GDM1 (cell line): ENCODE measurements around the gene ME2.
"Not testable (repeated sequence)": the region's sequence is repeated elsewhere in the genome, so short reads cannot be mapped to it uniquely, and the experiment has no call there.

Experiments used
- DNase-seq: peaks from one replicate; lab custom pipeline; 2025; lab: John Stamatoyannopoulos, UW

Gene ME2

DNA sequence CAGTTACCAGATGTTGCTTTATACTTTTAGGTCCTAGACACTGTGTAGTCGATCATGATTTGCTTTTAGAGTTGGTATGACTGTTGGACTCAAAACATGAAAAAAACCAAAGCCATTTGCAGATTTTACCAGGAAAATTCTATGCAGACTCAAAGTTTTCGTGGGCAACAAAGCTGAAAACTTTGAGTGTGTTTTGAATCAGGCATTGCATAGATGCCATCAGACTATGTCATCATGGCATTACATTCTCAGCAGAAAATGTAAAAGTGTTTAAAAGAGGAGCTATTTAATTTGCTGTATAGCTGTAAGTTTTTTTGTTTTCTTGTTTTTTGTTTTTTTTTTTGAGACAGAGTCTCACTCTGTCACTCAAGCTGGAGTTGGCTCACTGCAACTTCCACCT lies 45.5 kb downstream of the ME2 start:
- DNase-seq, result no peak

DNA sequence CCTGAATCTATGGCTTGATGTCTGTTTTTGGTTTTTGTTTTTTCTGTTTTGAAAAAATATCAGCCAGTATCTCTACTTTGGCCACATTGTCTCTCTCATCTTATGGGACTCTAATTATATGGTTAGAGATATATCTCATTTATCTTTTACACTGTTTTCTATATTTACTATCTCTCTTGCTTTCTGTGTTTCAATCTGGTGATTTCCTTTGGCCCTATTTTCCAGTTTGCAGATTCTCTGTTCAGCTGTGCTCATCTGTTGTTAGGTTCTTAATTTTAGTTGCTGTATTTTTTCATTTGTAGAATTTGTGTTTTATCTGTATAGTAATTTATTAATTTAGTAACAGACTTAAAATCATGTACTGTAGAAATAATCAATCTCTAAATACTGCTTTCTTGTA lies 47.6 kb downstream of the ME2 start:
- DNase-seq, result no peak

DNA sequence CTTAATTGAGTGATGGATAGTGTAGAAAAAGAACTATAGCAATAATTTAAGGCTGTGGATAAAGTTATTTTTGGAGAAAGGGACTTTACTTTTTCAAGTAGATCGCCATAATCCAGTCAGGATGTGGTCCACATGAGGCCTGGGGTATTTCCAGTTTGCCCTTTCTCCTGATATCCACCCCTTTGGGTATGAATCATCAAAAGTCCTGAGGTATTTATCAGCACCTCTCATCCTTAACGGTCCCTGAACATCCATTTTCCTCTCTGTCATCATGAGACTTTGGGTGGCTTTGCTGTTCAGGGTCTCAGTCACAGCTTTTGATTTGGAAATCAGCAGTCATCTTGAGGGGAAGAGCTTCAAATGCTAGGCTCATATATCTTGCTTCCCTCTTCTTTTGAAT lies 49.6 kb downstream of the ME2 start:
- DNase-seq, result no peak

DNA sequence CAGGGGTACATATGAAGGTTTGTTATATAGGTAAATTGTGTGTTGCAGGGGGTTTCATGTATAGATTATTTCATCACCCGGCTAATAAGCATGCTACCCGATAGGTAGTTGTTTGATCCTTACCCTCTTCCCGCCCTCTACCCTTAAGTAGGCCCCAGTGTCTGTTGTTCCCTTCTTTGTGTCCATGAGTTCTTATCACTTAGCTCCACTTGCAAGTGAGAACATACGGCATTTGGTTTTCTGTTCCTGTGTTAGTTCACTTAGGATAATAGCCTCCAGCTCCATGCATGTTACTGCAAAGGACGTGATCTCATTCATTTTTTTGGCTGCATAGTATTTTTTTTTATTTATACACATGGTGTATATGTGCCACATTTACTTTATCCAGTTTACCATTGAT lies 54.8 kb downstream of the ME2 start:
- no peak for DNase-seq

DNA sequence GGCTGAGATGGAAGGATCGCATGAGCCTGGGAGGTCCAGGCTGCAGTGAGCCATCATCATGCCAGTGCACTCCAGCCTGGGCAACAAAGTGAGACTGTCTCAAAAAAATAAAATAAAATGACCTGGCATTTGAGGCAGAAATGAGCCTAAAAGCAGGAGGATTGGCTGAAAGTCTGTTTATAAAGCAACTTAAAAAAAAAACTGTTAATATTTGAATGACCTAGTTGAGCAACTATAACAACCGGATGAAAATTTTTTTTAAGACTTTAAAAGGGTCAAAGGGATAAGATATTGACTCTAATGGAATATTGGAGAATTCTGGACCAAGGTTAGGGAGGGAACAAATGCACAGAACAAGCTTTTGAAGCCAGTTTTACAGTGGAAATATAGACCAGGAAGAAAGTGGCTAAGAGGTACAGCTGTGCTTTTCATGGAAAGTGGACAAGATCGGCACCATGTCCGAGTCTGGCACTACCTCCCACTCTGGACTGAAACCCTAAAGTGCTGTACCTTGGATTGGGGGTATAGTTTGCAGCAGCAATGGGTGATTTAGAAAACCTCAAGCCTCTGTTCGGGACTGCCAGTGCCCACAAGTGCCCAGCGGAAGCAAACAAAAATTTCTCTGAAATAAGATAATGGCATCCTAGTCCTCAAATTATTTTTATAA lies 55.8 kb downstream of the ME2 start:
- no peak for DNase-seq

DNA sequence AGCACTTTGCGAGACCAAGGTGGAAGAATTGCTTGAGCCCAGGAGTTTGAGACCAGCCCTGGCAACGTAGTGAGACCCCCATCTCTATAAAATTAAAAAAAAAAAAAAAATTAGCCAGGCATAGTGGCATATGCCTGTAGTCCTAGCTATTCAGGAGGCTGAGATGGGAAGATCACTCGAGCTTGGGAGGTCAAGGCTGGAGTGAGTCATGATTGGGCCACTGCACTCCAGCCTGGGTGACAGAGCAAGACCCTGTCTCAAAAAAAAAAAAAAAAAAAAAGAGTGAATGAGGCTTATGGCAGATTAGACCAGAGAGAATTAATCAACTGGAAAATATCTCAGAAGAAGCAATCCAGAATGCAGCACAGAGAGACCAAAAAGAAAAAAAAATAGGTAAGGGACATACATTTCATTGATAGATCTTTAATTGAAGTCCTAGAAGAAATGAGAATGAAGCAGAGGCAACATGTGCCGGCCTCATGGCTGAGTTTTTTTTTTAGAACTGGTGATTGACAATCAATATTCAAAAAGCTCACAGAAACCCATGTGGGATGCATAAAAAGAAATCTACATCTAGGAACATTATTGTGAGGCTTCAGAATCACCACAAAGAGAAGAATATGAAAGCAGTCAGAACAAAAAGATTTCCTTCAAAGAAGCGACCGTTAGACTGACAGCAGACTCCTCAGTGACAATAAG lies 56.7 kb downstream of the ME2 start:
- no peak for DNase-seq

DNA sequence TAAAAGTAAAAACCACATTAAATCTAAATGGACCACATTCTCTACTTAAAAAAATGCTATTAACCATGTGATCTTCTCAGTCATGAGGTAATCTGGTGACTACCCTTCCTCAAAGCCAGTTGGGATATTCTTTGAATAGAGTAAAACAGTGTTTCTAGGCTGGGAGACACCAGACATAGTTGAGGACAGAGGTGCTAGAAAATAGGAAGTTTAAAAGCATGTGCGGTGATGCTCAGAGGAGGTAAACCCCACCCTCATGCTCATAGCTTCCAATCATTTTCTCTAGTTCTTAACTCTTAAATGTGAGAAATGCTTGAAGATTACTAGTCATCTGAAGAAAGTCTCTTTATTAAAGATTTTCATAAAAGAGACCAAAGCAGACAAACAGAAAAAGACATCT lies 58.3 kb downstream of the ME2 start:
- DNase-seq, result no peak

DNA sequence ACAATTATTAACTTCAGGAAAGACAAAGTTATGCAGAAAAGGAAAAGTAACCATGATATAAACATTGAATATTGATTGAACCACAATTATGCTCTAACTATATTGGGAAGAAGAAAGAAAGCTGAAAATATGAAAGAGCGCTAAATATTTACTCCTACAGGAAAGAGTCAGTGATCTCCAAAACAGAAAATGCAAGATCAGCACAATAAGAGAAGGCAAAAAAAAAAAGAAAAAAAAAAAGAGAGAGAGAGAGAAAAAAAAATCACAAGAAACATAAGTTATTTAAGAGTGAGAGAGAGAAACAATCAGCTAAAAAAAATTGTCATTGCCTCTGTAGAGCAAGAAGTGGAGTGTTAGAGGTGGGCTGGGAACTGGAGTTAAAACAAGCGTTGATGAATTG lies 60.0 kb downstream of the ME2 start:
- DNase-seq, result no peak

DNA sequence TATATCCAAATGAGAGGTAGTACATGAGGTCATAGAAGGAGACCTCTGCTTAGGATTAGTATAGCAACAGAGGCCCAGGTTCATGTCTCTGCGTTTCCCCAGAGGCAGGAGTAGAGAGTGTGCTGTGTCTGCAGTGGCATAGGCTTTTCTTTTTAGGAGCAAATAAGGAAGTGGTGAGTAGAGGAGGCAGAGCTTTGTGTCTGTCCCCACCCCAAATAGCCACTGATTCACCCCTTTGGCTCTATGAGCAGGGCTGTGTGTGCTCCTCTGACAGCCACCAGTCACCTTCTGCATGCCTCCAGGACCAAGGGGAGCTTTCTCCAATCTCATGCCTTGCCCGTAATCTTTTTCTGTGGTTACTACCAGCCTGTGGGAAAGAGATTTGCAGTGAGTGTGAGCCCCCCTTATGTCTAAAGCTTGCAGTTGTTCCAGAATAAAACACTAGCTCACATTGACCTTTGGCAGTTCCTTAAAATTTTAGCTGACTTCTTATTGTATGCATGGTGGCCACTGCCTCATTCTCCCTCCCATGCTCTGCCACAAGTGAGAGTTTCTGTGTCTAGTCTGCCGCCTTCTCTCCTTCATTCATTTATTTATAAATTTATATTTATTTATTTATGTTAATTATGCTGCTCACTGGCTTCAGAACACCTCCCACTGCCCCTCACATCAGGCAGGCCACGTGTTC lies 65.5 kb downstream of the ME2 start:
- peak; percentile 1 for DNase-seq

DNA sequence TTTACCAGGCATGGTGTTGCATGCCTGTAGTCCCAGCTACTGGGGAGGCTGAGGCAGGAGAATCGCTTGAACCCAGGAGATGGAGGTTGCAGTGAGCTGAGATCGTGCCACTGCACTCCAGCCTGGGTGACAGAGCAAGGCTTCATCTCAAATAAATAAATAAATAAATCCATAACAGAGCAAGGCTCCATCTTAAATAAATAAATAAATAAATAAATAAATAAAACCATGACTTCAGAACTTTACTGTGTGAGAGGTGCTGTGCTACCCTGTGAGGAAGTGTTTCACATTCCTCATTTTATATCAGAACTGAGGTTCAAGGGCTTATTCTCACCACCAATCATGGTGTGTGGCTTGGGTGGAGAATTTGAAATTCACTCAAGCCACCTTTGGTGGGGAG lies 67.0 kb downstream of the ME2 start:
- not testable (repeated sequence) for DNase-seq

DNA sequence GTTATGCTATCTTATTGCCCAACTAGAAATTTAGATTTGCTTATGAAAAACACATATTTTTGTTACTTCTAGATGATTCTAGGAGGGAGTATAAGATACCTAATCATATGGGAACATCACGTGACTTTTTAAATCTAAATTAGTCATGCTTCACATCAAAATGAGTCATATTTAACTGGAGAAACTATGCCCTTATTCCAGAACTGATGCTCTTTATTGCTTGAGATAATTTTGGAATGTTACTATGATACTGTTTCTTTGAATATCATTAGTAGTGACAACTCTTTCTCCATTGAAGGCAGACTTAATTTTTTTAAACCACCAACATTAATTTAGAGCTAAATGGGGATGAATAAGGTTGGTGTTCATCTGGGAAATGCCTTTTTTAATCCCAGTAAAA lies 69.0 kb downstream of the ME2 start:
- no peak for DNase-seq

DNA sequence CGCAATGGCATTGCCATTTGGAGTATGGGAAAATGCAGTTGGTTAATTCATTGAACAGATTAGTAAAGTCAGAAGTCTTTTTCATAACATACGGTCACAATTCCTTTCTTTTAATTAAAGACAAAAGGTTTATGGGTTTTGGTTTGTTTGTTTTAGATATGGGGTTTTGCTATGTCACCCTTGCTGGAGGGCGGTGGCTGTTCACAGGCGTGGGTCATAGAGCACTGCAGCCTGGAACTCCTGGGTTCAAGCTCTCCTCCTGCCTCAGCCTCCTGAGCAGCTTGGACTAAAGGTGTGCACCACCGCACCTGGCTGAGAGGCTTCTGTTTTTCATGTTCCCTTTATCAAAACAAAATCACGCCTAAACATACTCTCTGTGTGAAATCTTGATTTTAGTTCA lies 70.3 kb downstream of the ME2 start:
- no peak for DNase-seq

DNA sequence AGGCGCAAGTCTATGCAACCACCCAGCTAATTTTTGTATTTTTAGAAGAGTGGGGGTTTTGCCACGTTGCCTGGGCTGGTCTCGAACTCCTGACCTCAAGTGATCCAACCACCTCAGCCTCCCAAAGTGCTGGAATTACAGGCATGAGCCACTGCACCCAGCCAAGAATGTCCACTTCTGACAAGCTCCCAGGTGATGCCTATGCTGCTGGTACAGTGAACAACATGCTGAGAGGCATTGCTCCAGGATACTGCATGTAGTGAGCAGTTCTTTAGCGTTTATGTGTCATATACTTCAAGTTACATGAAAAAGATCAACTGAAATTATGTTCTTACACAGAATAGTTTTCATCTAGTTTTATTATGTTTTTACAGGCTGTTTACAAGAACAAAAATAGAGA lies 71.7 kb downstream of the ME2 start:
- no peak for DNase-seq

DNA sequence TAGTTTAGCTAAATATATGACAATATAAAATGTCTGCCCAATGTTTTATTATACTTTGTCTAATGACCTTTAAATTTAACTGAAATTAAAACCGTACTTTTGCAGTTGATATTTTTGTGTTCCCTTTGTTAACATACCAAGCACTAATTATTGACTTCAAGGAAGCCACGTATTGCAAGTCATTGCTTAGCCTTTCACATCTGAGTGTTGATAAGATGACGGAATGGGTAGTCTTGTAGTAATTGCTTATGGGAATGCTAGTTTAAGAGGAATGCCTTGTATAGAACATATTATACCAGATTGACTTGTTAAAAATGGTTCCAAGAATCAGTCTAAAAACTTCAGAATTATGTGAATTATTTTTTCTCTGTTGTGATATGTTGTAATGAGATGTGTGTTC lies 74.9 kb downstream of the ME2 start:
- DNase-seq, result no peak

DNA sequence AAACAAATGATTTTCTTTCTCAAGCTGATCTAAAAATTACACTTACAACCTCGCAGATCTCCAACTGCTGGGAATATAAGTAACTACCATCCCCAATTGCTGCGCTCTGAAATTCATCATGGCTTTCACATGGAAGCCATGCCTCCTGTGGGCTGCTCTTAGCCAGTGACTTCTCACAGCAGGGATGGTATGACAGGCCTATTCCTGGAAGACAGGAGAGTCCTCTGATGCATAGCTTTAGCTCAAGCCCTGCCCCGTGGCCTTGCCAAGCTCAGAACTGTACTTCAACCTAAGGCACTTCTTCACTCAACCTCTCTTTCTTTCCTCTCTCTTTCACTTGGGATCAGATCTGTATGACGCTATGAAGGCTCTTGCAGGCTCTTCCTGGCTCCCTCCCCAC lies 76.3 kb downstream of the ME2 start:
- no peak for DNase-seq

DNA sequence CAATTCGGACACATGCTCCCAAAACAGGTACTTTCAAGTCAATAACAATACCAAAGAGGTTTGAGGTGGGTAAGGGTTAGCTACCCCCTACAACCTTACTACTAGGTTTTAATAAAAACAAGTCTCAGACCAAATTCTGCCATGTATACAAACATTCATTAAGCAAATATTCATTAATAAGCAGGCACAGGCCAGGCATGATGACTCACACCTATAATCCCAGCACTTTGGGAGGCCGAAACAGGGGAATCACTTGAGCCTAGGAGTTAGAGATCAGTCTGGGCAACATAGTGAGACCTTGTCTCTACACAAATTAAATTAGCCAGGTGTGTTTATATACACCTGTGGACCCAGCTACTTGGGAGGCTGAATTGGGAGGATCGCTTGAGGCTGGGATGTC lies 77.2 kb downstream of the ME2 start:
- no peak for DNase-seq

DNA sequence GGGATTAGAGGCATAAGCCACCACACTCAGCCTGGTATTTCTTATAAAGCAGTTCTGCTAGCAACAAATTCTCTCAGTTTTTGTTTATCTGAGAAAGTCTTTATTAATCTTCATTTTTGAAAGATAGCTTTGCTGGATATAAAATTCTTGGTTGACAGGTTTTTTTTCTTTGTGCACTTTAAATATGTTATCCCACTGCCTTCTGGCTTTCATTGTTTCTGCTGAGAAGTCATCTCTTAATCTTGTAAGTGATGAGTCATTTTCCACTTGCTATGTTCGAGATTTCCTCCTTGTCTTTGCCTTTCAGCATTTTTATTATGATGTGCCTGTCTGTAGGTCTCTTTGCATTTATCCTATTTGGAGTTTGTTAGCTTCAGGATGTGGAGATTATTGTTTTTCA lies 83.1 kb downstream of the ME2 start:
- DNase-seq, result no peak

DNA sequence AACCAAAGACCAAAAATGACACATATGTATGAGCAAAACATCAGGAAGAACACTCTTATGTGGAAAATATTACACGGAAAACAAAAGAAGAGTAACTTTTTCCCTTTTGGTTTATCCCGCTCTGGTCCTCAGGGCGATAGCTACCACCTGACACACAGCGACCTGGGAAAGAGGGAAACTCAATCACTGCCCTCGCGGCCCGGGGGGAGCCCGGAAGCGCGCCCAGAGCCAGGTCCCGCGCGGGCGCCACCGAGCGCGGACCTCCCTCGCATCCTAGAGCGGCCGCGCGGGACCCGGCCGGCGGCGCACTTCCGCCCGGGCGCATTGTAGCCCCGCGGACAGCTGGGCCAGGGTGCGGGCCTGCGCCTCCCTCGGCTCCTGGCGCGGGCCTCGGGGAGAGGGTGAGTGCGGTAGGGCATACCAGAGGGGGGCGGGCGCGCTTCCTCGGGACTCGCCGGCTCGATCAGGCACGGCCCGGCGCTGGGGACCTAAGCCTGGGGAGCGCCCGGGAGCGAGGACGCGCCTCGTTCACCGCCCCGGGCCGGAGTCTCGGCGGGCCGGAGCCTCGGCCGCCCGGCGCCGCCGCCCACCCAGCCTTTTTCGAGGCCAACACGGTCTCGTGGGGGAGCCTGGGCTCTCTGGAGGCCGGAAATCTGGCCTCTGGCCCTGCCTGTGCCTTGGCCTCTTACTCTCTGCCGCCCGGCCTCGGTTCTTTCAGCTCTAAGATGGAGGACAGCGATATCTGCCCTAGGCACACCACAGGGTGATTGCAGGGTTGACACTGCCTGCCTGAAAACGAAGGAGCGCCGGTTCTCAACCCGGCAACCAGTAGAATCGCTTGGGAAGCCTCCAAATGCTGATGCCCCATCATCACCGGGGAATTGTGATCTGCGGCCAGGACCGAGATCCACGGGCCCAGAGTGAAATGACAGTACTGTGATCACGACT lies 89.1 kb downstream of the ME2 start, which contains the start of gene ELAC1:
Gene ELAC1 (plus strand): TSS at position 327 of the 948 bp plus-strand sequence. CDS start 6,365 bp downstream, outside the sequence.
- peak; percentile 62 for DNase-seq

DNA sequence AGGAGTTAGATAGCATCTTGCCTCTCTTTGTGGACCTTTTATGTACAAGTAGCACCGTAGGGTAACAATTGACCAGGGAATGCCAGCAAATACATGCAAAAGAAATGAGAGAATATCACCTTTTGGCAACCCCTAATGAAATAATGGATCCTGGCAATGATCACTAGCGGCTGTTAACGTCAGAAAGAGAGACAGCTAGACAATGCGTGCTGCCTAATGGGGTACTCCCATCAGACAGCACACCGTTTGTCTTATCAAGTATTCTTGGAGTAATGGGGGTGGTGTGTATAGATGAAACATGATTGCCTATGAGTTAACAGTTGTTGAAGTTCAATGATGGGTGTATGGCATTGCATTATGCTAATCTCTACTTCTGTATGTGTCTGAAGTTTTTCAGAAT lies 90.5 kb downstream of the ME2 start:
- no peak for DNase-seq

DNA sequence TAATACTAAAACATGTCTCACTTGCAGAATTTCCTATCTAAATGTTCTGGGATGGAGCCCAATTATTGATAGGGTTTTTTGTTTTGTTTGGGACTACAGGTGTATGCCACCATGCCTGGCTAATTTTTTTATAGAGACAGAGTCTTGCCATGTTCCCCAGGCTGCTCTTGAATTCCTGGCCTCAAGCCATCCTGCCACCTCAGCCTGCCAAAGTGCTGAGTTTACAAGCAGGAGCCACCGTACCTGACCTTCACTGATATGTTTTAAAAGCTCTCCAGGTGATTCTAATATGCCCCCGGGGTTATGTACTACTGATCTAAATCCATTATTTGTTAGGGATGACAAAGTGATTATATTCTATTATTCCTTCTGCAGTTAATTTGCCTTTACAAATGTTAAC lies 91.1 kb downstream of the ME2 start:
- no peak for DNase-seq

DNA sequence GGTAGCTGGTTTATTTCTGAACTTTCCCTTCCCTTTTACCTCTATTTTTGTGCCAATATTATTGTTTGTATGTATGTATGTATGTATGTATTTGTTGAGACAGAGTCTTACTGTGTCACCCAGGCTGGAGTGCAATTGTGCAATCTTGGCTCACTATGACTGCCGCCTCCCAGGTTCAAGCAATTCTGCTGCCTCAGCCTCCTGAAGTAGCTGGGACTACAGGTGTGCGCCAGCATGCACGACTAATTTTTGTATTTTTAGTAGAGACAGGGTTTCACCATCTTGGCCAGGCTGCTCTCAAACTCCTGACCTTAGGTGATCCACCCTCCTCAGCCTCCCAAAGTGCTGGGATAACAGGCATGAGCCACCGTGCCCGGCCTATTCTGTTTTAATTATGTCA lies 93.5 kb downstream of the ME2 start:
- not testable (repeated sequence) for DNase-seq
